IMR-90 (cell line): Measurements from ENCODE around the gene CCDC102B. TPM values are rescaled to one million over a fixed set of nuclear protein-coding genes. Genes with fewer than 3 reads are reported as not detected.

Source experiments
- ATAC-seq: fragments of 200-7000 bp; cut with Tn5 transposase; 2 replicates; pipeline ENCODE4 v1.9.1; 2020; ENCODE audit warnings: low read depth, mild to moderate bottlenecking, moderate library complexity
- BruUV-seq: library from RNA; stranded (reverse); fragments of 400-500 nt; replicated peaks from 2 replicates; lab custom pipeline; 2021; lab: Mats Ljungman, UMichigan
- CTCF ChIA-PET: fragments of 300-600 bp; formaldehyde crosslinking; extraction: SDS; loops from one replicate; lab custom pipeline; 2021; ENCODE audit warnings: antibody characterized with exemption; lab: Yijun Ruan, JAX
- POLR2A ChIA-PET: fragments of 300-600 bp; sonication (Branson Sonifier 250); formaldehyde crosslinking; loops from one replicate; lab custom pipeline; 2022; ENCODE audit warnings: antibody characterized with exemption; ENCODE audit not compliant: unreplicated experiment; lab: Charles Lee
- DNase-seq: peaks from one replicate; pipeline ENCODE4 v3.0.0; 2013
- H2AFZ ChIP-seq: replicated peaks from 2 replicates; pipeline ENCODE3; 2013; ENCODE audit warnings: low read length, mild to moderate bottlenecking; ENCODE audit not compliant: poor library complexity
- H2AK5ac ChIP-seq: 2 replicates; pipeline ENCODE4 v1.6.1; 2013; ENCODE audit warnings: low read depth, low read length, inconsistent platforms
- H2AK9ac ChIP-seq: replicated peaks from 2 replicates; pipeline ENCODE3; 2013; ENCODE audit warnings: mild to moderate bottlenecking, low read depth, low read length, moderate library complexity; ENCODE audit not compliant: poor library complexity
- H2BK120ac ChIP-seq: 2 replicates; pipeline ENCODE4 v1.6.1; 2013; ENCODE audit warnings: low read depth, low read length, inconsistent platforms
- H2BK15ac ChIP-seq: 3 replicates; pipeline ENCODE4 v1.6.1; 2013; ENCODE audit warnings: low read depth, low read length, inconsistent platforms
- H2BK20ac ChIP-seq: 2 replicates; pipeline ENCODE4 v1.6.1; 2013; ENCODE audit warnings: low read depth, mild to moderate bottlenecking, inconsistent platforms, low read length, moderate library complexity
- H2BK5ac ChIP-seq: 2 replicates; pipeline ENCODE4 v1.6.1; 2013; ENCODE audit warnings: mild to moderate bottlenecking, low read depth, low read length, inconsistent platforms; ENCODE audit not compliant: poor library complexity, severe bottlenecking
- H3K14ac ChIP-seq: replicated peaks from 2 replicates; pipeline ENCODE4 v1.6.1; 2013; ENCODE audit warnings: low read depth, low read length, inconsistent platforms
- H3K18ac ChIP-seq: 2 replicates; pipeline ENCODE4 v1.6.1; 2013; ENCODE audit warnings: low read depth, low read length, control low read depth
- H3K23ac ChIP-seq: 2 replicates; pipeline ENCODE4 v1.6.1; 2013; ENCODE audit warnings: low read depth, low read length, inconsistent platforms
- H3K27ac ChIP-seq: 2 replicates; pipeline ENCODE4 v1.5.1; 2013; ENCODE audit warnings: mild to moderate bottlenecking, control low read depth, low read length; ENCODE audit not compliant: insufficient read depth
- H3K27me3 ChIP-seq: 2 replicates; pipeline ENCODE4 v1.6.1; 2013; ENCODE audit warnings: low read length; ENCODE audit not compliant: control insufficient read depth, insufficient read depth
- H3K36me3 ChIP-seq: 2 replicates; pipeline ENCODE4 v1.6.1; 2013; ENCODE audit warnings: low read length, mixed read lengths; ENCODE audit not compliant: control insufficient read depth, insufficient read depth
- H3K4ac ChIP-seq: 2 replicates; pipeline ENCODE4 v1.6.1; 2013; ENCODE audit warnings: low read depth, low read length, inconsistent platforms
- H3K4me1 ChIP-seq: 2 replicates; pipeline ENCODE4 v1.6.1; 2013; ENCODE audit warnings: low read length, mixed read lengths; ENCODE audit not compliant: control insufficient read depth, insufficient read depth
- H3K4me2 ChIP-seq: 2 replicates; pipeline ENCODE4 v1.6.1; 2013; ENCODE audit warnings: low read depth, mild to moderate bottlenecking, control low read depth, low read length, moderate library complexity
- H3K4me3 ChIP-seq: 2 replicates; pipeline ENCODE4 v1.5.1; 2013; ENCODE audit warnings: low read depth, mild to moderate bottlenecking, control low read depth, low read length, moderate library complexity; ENCODE audit not compliant: insufficient read depth
- H3K56ac ChIP-seq: 2 replicates; pipeline ENCODE4 v1.6.1; 2013; ENCODE audit warnings: low read length, inconsistent platforms; ENCODE audit not compliant: insufficient read depth; ENCODE audit errors: extremely low read depth
- H3K79me1 ChIP-seq, 2 experiments: 2 replicates each; pipeline ENCODE4 v1.6.1; 2013; ENCODE audit warnings: low read length in 2 of 2, inconsistent platforms in 1 of 2, low read depth in 1 of 2
- H3K9ac ChIP-seq: 2 replicates; pipeline ENCODE4 v1.6.1; 2013; ENCODE audit warnings: low read depth, low read length, control low read depth
- H3K9me1 ChIP-seq: 2 replicates; pipeline ENCODE4 v1.6.1; 2013; ENCODE audit warnings: low read length, inconsistent platforms; ENCODE audit not compliant: insufficient read depth
- H3K9me3 ChIP-seq: 2 replicates; pipeline ENCODE4 v1.6.1; 2013; ENCODE audit warnings: low read length; ENCODE audit not compliant: control insufficient read depth, insufficient read depth
- H4K20me1 ChIP-seq: 2 replicates; pipeline ENCODE4 v1.6.1; 2013; ENCODE audit warnings: low read length, inconsistent platforms; ENCODE audit not compliant: insufficient read depth
- H4K5ac ChIP-seq: 2 replicates; pipeline ENCODE4 v1.6.1; 2013; ENCODE audit warnings: mild to moderate bottlenecking, low read depth, low read length, control low read depth
- H4K8ac ChIP-seq, 2 experiments: 2 replicates each; pipeline ENCODE4 v1.6.1; 2013; ENCODE audit warnings: low read depth in 2 of 2, low read length in 2 of 2, control low read depth in 1 of 2, inconsistent platforms in 1 of 2
- H4K91ac ChIP-seq: 2 replicates; pipeline ENCODE4 v1.6.1; 2013; ENCODE audit warnings: low read depth, low read length, inconsistent platforms; ENCODE audit not compliant: insufficient read depth
- CHD1 ChIP-seq: IDR thresholded peaks from 2 replicates; pipeline ENCODE4 v1.6.1; 2012; ENCODE audit warnings: low read depth, low read length, improper control_type of control experiment
- FOS ChIP-seq: fragments of 150-350 bp; IDR thresholded peaks from 2 replicates; pipeline ENCODE4 v1.6.1; 2016; ENCODE audit warnings: low read depth, low read length
- MAFK ChIP-seq: IDR thresholded peaks from 2 replicates; pipeline ENCODE4 v1.6.1; 2012; ENCODE audit warnings: low read depth, low read length, improper control_type of control experiment
- RAD21 ChIP-seq: IDR thresholded peaks from 2 replicates; pipeline ENCODE4 v1.6.1; 2012; ENCODE audit warnings: low read length, improper control_type of control experiment
- SMC3 ChIP-seq: fragments of 150-350 bp; IDR thresholded peaks from 2 replicates; pipeline ENCODE4 v1.6.1; 2016; ENCODE audit warnings: low read depth, mild to moderate bottlenecking, antibody characterized with exemption, low read length, moderate library complexity
- USF2 ChIP-seq: fragments of 150-350 bp; IDR thresholded peaks from 2 replicates; pipeline ENCODE4 v1.6.1; 2017; ENCODE audit warnings: mild to moderate bottlenecking, antibody characterized with exemption, low read length, low read depth
- WGBS, 2 experiments: methylation state at CpG; one replicate each; pipeline versions ENCODE4 v1.1.5 to v1.1.7; 2013; ENCODE audit warnings: missing lambda C conversion rate in 2 of 2; ENCODE audit not compliant: insufficient read length in 1 of 2; ENCODE audit errors: extremely low coverage in 2 of 2; 5-methylcytosine and 5-hydroxymethylcytosine counted together
- dilution Hi-C: fragments of 300-500 bp; cut with HindIII; formaldehyde crosslinking; loops from one replicate; pipeline ENCODE4 v1.14.3; 2018; ENCODE audit warnings: low sequenced_read_pairs; ENCODE audit not compliant: unreplicated experiment
- in situ Hi-C: fragments of 300-500 bp; cut with MboI; formaldehyde crosslinking; loops from 3 replicates; pipeline ENCODE4 v1.14.3; 2019; ENCODE audit warnings: low sequenced_read_pairs, inconsistent platforms, mixed read lengths
- intact Hi-C: fragments of 100-400 bp; cut with micrococcal nuclease; formaldehyde crosslinking; loops from 2 replicates; pipeline ENCODE4 v1.10.0; 2022
- polyA plus RNA-seq, 3 experiments: library from polyadenylated mRNA; depleted of rRNA; stranded (reverse); fragments of >200 nt; gene quantifications; 2 replicates each; pipeline ENCODE4 v1.2.3, GENCODE V29; 2012; ENCODE audit warnings: low replicate concordance in 1 of 3
- total RNA-seq: library from RNA; depleted of rRNA; stranded (reverse); fragments of >200 nt; gene quantifications from 2 replicates; pipeline ENCODE4 v1.2.3, GENCODE V29; 2012

CCDC102B gene
- total and polyA plus RNA-seq, 2 of the 4 experiments (the other 2 are of a cell fraction): 0.54 to 1.4 TPM

GRCh38 chr18:68865503-68865902 lies 67.6 kb downstream of the CCDC102B start:
- DNase-seq: no peak
- no CpG with 5 or more reads among the region's 3 CpGs for WGBS, 2 experiments
- intact Hi-C loops: no loop called here

More at GRCh38 chr18:68865503-68865902, 67.6 kb downstream of the CCDC102B start:
- Histone ChIP-seq H2BK5ac (no peak overlapping the region), H3K56ac (no peak overlapping the region), H4K8ac (no peak overlapping the region), H3K4ac (no peak overlapping the region), H2BK120ac (no peak overlapping the region), H3K14ac (no peak overlapping the region), H3K27me3 (no peaks in the 10 kb centered on the region), H4K5ac (no peak overlapping the region), H3K23ac (no peak overlapping the region), H2AK9ac (no peak overlapping the region), H3K9ac (no peak overlapping the region), H3K9me1 (no peaks in the 10 kb centered on the region), H2BK20ac (no peak overlapping the region), H4K20me1 (no peaks in the 10 kb centered on the region), H3K4me2 (no peak overlapping the region), H3K79me1 (no peaks in the 10 kb centered on the region), H3K18ac (no peak overlapping the region), H3K36me3 (no peaks in the 10 kb centered on the region), H2BK15ac (no peak overlapping the region), H3K27ac (no peak overlapping the region), H4K91ac (no peak overlapping the region), H2AFZ (no peak overlapping the region), H2AK5ac (no peak overlapping the region), H3K4me3 (no peak overlapping the region), H3K9me3 (no peaks in the 10 kb centered on the region), H3K4me1 (no peaks in the 10 kb centered on the region)
- CTCF ChIA-PET: no interaction called here
- BruUV-seq: no TSS peak
- no peak for ATAC-seq
- dilution Hi-C loops (no loop called here), in situ Hi-C loops (no loop called here)
- POLR2A ChIA-PET: no interaction called here
- TF ChIP-seq MAFK (no peak), RAD21 (no peak), CHD1 (no peak), SMC3 (no peak), USF2 (no peak), FOS (no peak)
